Measurements from ENCODE around the gene SEMA4A. TPM values are rescaled to one million over a fixed set of nuclear protein-coding genes. Genes with fewer than 3 reads are reported as not detected.

SEMA4A gene
- 6.9 and 7.2 TPM in 2 replicates for total RNA-seq (2022)
- percentile 39 among the genes with signal in this experiment for Bru-seq, nascent RNA
- BruChase-seq, experiment 1, labeled RNA remaining after a 6-hour chase = percentile 52 among the genes with signal in this experiment
- BruChase-seq, experiment 2, labeled RNA remaining after a 2-hour chase = percentile 44 among the genes with signal in this experiment
- long read RNA-seq, partial matches to known transcripts = 1 of 1 reads
- long read RNA-seq, other reads (novel, unspliced or antisense) = 0 of 1 reads

DNA sequence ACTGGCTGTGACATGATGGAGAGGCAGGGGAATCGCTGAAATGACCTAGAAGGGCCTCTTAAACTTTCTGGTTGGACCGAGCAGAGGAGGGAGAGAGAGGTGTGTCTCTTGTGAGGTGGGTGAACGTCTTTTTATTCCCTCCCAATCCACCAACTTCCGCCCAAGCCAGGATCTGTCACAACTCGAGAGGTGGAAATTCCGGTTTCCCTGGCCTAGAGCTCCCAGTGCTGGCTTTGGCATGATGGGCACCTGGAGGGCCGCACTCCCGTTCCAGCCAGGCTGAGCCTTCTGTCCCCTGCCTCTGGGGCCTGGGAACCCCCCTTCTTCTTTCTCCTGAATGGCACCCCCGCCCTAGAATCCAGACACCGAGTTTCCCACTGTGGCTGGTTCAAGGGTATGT lies at the start of gene SEMA4A:
Gene SEMA4A, plus strand, starts transcription at position 224 of the 400 bp plus-strand sequence. CDS start 994 bp downstream, outside the sequence.
- TF ChIP-seq, protein P1, sequence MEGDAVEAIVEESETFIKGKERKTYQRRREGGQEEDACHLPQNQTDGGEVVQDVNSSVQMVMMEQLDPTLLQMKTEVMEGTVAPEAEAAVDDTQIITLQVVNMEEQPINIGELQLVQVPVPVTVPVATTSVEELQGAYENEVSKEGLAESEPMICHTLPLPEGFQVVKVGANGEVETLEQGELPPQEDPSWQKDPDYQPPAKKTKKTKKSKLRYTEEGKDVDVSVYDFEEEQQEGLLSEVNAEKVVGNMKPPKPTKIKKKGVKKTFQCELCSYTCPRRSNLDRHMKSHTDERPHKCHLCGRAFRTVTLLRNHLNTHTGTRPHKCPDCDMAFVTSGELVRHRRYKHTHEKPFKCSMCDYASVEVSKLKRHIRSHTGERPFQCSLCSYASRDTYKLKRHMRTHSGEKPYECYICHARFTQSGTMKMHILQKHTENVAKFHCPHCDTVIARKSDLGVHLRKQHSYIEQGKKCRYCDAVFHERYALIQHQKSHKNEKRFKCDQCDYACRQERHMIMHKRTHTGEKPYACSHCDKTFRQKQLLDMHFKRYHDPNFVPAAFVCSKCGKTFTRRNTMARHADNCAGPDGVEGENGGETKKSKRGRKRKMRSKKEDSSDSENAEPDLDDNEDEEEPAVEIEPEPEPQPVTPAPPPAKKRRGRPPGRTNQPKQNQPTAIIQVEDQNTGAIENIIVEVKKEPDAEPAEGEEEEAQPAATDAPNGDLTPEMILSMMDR (IDR thresholded peaks at IDR 0.05; ENCODE audit: unreplicated experiment) = no peak
- no TSS peak for BruUV-seq (replicated peaks)
- Mint-ChIP-seq H3K4me1 (ENCODE audit: low read depth, unreplicated experiment) (peaks cover 12% of the 10 kb centered on the region), H3K4me3 (ENCODE audit: low read depth, unreplicated experiment) (no peak within 1 kb of the TSS), H3K9me3 (ENCODE audit: low read depth, unreplicated experiment) (no peaks in the 10 kb centered on the region), H3K27ac (ENCODE audit: unreplicated experiment) (no peak within 1 kb of the TSS), H3K36me3 (ENCODE audit: insufficient read depth, unreplicated experiment) (peaks cover 5% of the 10 kb centered on the region), H3K27me3 (ENCODE audit: unreplicated experiment) (peaks cover 43% of the 10 kb centered on the region)
- CTCF ChIA-PET = interaction anchor here (0.6 to 1.3 kb wide), 4 partner anchors 11 to 72 kb away, joined by 3 to 5 read pairs (median 4); no protein-coding TSS in a partner anchor
- intact Hi-C loops (cut with micrococcal nuclease; ENCODE audit: unreplicated experiment) = no loop called here
- peak; percentile 73 for DNase-seq

DNA sequence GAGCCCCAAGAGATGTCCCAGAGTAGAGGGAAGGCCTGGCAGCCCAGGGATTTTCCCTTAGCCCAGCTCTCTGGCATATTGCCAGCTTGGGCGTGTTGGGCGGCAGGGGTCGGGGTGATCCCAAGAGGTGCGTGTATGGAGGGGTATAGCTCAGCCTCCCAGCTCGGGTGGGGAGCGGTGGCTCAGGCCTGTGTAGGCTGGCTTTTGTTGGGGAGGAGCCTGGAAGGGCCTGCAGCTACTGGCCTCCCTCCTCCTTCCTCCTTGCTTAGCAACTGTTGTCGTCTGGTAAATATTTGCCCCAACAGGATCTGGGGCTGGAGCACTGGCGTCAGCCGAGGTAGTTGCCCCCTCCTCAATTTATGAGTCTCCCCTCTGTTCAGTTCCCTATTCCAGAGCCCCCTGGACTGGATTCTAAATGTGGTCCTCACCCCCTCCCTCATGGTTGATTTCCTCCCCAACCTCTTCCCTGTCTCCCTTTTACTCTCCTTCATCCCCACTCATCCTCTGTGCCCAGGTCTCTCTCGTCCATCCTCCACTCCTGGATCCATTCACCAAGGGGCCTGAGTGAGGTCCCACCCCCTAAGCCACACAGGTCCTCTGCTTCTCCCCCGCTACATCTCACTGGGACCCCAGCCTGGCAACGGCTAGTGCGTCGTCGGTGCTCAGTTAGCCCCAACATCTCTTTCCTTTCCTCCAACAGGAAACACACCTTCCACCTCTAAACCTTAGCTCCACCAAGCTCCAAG lies 49.1 kb upstream of the SEMA4A start:
- H3K4me1 Mint-ChIP-seq (ENCODE audit: low read depth, unreplicated experiment) = peaks cover 84% of the 10 kb centered on the region
- peak overlapping the region; percentile 89 for H3K27ac Mint-ChIP-seq (ENCODE audit: unreplicated experiment)
- H3K27me3 Mint-ChIP-seq (ENCODE audit: unreplicated experiment) = no peaks in the 10 kb centered on the region
- intact Hi-C loops (cut with micrococcal nuclease; ENCODE audit: unreplicated experiment) = no loop called here
- no TSS peak for BruUV-seq (replicated peaks)
- H3K4me3 Mint-ChIP-seq (ENCODE audit: low read depth, unreplicated experiment) = peak overlapping the region; percentile 64
- CTCF ChIA-PET = interaction anchor here (19.9 kb wide), 1 partner anchor 23 kb away, joined by 356 read pairs; no protein-coding TSS in a partner anchor
- H3K9me3 Mint-ChIP-seq (ENCODE audit: low read depth, unreplicated experiment) = no peaks in the 10 kb centered on the region
- H3K36me3 Mint-ChIP-seq (ENCODE audit: insufficient read depth, unreplicated experiment) = peaks cover 38% of the 10 kb centered on the region
- TF ChIP-seq, protein P1 (IDR thresholded peaks at IDR 0.05; ENCODE audit: unreplicated experiment) = no peak
- peak; percentile 88 for DNase-seq

DNA sequence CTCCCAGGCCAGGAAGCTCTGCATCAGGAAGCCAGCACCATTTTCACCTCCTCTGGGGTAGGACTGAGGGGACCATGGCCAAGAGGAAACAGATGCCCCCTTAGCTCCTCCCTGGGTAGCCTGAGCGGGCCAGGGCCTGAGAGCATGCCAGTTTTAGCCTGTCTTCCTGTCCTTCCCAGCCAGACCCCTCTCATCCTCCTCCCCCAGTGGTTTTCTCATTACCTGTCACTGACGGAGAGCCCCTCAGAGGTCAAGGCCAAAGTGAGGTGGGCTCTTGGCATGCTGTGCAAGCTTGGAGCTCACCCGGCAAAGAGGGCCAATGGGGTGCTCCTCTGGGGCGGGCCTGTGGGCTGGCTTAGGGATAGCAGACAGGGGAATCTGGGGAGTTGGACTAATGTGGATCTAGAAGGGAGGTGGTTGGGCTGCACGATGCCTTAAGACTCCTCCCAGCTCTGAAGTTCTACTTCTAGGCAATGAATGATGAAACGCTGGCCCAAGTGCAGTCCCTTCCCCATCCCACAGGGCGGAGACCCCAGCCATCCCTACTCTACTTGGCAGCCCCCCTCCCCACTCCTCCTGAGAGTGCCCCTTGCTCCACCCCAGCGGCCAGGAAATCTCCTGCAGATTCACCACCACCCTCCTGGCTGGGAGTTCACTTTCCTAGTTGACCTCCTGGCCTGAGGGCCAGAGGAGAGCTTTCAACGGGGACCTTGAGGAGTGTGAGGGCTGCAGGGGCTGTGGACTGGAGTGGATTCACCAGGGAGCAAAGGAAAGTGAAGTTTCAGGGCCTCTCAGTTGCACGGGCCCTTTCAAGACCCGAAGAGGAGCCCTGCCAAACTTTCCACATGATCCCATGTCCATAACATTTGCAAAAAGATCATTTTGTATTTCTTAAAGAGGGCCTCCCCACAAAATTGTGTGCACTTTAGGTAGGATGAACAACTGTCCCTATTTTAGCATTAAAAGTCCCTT lies 48.2 kb upstream of the SEMA4A start:
- TF ChIP-seq, protein P1 (IDR thresholded peaks at IDR 0.05; ENCODE audit: unreplicated experiment) = no peak
- Mint-ChIP-seq H3K9me3 (ENCODE audit: low read depth, unreplicated experiment) (no peaks in the 10 kb centered on the region), H3K27me3 (ENCODE audit: unreplicated experiment) (no peaks in the 10 kb centered on the region), H3K36me3 (ENCODE audit: insufficient read depth, unreplicated experiment) (peaks cover 41% of the 10 kb centered on the region), H3K27ac (ENCODE audit: unreplicated experiment) (peak overlapping the region; percentile 89), H3K4me1 (ENCODE audit: low read depth, unreplicated experiment) (peaks cover 90% of the 10 kb centered on the region), H3K4me3 (ENCODE audit: low read depth, unreplicated experiment) (peak overlapping the region; percentile 64)
- DNase-seq = no peak
- intact Hi-C loops (cut with micrococcal nuclease; ENCODE audit: unreplicated experiment) = no loop called here
- CTCF ChIA-PET = interaction anchor here (0.9 to 19.9 kb wide), 2 partner anchors 11 to 22 kb away, joined by 3 to 356 read pairs; no protein-coding TSS in a partner anchor
- BruUV-seq (replicated peaks) = no TSS peak
